ENCODE measurements around the gene C11orf91.

DNA sequence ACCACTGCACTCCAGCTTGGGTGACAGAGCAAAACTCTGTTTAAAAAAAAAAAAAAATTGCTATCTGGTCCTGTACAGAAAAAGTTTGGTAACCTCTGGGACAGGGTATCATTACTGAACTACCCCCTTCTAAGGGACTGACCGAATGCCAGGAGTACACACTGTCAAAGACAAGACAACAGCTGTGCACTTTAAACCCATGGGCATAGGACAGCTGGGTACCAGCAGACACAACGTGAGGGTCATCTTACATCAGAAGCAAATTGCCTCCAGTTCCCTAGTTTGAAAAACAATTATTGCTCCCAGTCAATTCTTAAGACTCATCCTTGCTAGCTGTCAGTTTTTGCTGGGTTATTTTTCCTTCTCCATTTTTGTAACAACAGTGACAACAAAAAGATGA lies 17.8 kb upstream of the C11orf91 start:
- TF ChIP-seq EP300 (IDR thresholded peaks at IDR 0.05; ENCODE audit: borderline replicate concordance) (no peak), YY1 (IDR thresholded peaks at IDR 0.05; ENCODE audit: low read depth) (no peak), TEAD4 (IDR thresholded peaks at IDR 0.05) (no peak), CREB1 (IDR thresholded peaks at IDR 0.05; ENCODE audit: low read depth) (no peak), NFIC (IDR thresholded peaks at IDR 0.05) (no peak), FOXM1 (IDR thresholded peaks at IDR 0.05; ENCODE audit: borderline replicate concordance, low read depth) (no peak)
- TF ChIP-seq, protein P1, sequence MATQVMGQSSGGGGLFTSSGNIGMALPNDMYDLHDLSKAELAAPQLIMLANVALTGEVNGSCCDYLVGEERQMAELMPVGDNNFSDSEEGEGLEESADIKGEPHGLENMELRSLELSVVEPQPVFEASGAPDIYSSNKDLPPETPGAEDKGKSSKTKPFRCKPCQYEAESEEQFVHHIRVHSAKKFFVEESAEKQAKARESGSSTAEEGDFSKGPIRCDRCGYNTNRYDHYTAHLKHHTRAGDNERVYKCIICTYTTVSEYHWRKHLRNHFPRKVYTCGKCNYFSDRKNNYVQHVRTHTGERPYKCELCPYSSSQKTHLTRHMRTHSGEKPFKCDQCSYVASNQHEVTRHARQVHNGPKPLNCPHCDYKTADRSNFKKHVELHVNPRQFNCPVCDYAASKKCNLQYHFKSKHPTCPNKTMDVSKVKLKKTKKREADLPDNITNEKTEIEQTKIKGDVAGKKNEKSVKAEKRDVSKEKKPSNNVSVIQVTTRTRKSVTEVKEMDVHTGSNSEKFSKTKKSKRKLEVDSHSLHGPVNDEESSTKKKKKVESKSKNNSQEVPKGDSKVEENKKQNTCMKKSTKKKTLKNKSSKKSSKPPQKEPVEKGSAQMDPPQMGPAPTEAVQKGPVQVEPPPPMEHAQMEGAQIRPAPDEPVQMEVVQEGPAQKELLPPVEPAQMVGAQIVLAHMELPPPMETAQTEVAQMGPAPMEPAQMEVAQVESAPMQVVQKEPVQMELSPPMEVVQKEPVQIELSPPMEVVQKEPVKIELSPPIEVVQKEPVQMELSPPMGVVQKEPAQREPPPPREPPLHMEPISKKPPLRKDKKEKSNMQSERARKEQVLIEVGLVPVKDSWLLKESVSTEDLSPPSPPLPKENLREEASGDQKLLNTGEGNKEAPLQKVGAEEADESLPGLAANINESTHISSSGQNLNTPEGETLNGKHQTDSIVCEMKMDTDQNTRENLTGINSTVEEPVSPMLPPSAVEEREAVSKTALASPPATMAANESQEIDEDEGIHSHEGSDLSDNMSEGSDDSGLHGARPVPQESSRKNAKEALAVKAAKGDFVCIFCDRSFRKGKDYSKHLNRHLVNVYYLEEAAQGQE (IDR thresholded peaks at IDR 0.05; ENCODE audit: low read depth) = no peak
- TF ChIP-seq, protein P2, sequence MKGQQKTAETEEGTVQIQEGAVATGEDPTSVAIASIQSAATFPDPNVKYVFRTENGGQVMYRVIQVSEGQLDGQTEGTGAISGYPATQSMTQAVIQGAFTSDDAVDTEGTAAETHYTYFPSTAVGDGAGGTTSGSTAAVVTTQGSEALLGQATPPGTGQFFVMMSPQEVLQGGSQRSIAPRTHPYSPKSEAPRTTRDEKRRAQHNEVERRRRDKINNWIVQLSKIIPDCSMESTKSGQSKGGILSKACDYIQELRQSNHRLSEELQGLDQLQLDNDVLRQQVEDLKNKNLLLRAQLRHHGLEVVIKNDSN (IDR thresholded peaks at IDR 0.05) = no peak

Measured in Ishikawa (cell line).